HG02938 (cell line): ENCODE measurements around the gene OR8D1.

Experiments used
- ATAC-seq: cut with Tn5 transposase; IDR thresholded peaks from one replicate; pipeline ENCODE4 v1.9.1; 2021; ENCODE audit warnings: mild to moderate bottlenecking, moderate library complexity; ENCODE audit not compliant: unreplicated experiment

OR8D1 gene

GRCh38 chr11:124313849-124314248 is at the start of gene OR8D1:
Gene OR8D1 (minus strand): TSS chr11:124313949. CDS start chr11:124310766, 3,183 bp downstream.
- no peak for ATAC-seq

DNA sequence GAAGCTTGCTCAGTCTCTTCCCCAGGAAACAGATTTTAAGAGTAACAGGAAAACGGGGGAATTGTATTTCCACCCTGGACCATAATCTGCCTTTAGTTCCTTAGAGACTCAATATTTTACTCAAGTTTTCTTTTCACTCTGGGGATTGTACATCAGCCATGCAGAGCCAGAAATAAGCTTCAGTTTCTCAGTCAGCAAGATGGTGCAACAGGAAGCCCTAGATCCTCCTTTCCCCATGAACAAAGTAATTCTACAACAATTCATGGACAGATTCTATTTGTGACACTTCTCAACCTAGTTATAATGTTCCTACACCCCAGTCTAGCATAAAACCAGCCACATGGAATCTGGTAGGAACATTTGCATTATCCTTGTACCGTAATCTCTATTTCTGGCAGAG is 45.8 kb upstream of the OR8D1 start:
- no peak for ATAC-seq

GRCh38 chr11:124346311-124346955 is 32.7 kb upstream of the OR8D1 start:
- ATAC-seq = no peak

DNA sequence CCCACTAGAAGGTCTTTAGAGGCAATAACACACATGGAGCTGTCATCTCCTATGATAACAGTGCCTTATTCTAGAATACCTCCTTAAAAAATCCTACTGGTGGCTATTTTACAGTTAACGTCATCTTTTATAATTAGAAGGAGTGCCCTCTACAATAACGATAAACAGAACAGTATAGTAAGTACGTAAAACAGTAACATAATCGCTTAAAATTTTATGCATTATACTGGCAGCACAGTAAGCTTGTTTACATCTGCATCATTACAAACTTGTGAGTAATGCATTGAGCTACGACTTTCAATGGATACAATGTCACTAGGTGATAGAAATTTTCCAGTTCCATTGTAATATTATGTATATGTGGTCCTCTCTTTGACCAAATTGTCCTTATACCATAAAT is 30.6 kb upstream of the OR8D1 start:
- no peak for ATAC-seq

- no peak for ATAC-seq
Measured at GRCh38 chr11:124340142-124340447, 26.3 kb upstream of the OR8D1 start.

- no peak for ATAC-seq
Measured at GRCh38 chr11:124339396-124340141, 25.8 kb upstream of the OR8D1 start.

- no peak for ATAC-seq
Measured at GRCh38 chr11:124331873-124332272, 18.1 kb upstream of the OR8D1 start.

DNA sequence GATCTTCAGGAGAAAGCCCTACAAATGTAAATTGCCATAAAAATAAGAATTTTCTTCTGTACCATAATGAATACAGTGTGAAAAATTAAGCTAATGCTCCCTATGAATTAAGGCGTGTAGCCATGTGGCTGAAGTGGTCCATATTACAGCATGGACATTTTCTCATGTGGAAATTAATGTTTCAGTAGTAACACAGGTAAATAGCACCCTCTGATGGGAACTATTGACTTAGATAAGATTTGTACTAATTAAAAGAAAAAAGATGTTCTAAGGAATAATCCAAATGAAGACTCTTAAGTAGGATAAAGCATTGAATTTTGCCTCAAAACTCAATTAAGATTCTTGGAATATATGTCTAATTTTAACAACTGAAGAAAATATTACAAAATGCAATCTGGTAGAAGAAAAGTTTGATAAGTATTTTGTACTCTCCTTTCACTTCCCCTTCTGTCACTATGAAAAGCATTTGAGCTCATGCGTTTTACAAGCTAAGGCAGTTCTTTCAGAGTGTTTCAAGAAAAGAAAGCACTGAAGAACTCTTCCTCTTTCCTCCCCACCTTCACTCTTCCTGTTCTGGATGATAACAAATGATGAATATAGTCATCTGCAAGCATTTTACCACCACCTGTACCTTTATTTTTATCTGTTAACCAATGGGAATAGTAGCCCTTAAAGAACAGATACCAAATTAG is 16.2 kb upstream of the OR8D1 start:
- ATAC-seq = peak; percentile 99

GRCh38 chr11:124327775-124328174 is 14.0 kb upstream of the OR8D1 start:
- ATAC-seq = no peak

GRCh38 chr11:124322356-124322755 is 8.6 kb upstream of the OR8D1 start:
- ATAC-seq = no peak

- no peak for ATAC-seq
Measured at GRCh38 chr11:124320097-124320496, 6.3 kb upstream of the OR8D1 start, which contains the start of gene OR8D2. Gene OR8D2 (minus strand): TSS chr11:124320197. CDS start chr11:124320197, 0 bp downstream.

DNA sequence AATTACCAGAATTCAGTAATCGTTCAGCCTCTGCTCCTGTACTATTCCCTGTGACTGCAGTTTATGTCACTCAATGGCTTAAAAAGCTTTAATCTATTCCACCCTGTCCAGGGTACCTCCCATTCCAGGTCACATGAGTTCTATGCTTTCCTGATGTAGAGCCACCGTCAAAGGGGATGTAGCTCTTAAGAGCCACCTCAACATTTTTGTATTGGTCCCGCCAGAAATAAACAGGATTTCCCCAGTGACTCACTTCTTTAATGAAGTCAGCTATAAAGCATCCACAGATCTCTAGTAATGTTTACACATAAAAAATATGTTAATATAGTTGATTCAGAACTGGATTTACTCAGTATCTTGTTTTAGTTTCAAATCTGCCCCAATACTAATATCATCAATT is 1.3 kb upstream of the OR8D1 start:
- no peak for ATAC-seq

GRCh38 chr11:124313131-124313530 is 618 bp downstream of the OR8D1 start:
- ATAC-seq = no peak

DNA sequence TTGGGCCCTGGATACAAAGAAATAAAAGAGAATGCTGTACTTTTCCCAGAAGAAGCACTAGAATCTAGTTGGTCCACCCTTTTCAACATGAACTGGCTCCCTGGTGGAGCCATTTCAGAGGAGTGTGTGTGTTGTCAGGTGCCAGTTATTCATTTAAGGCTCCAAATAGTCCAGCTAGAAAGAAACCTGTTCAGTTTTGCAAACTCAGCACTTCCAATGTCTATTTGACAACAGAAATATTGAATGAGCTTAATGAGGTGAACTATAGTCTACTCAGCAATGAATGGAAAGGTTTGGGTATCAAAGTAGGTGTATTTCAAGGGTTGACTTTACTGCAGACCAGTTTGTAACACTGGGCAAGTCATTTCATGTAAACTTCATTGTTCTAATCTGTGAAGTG is 2.1 kb downstream of the OR8D1 start:
- no peak for ATAC-seq

GRCh38 chr11:124311269-124311668 is 2.5 kb downstream of the OR8D1 start:
- no peak for ATAC-seq

DNA sequence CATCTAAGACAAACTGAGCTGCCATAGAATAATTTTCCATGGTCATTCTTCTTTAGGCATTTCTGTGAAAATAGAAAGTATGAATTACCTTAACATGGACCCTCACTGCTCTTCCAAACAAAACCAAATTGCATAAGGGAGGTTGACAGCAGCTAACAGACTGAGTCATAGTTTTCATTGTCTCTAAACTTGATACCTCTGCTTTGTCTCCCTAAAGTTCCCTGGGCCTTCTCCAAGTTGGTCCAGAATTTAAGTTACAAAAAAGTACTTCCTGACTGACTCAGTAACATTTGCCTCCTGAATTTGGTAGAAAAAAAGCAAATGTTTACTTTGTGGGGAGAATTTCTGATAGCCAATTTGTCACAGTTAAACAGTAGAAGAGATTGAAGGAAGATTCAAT is 3.0 kb downstream of the OR8D1 start:
- ATAC-seq = no peak

- ATAC-seq = no peak
Measured at GRCh38 chr11:124307093-124307492, 6.7 kb downstream of the OR8D1 start.

GRCh38 chr11:124302347-124303125 is 11.2 kb downstream of the OR8D1 start:
- ATAC-seq = no peak

DNA sequence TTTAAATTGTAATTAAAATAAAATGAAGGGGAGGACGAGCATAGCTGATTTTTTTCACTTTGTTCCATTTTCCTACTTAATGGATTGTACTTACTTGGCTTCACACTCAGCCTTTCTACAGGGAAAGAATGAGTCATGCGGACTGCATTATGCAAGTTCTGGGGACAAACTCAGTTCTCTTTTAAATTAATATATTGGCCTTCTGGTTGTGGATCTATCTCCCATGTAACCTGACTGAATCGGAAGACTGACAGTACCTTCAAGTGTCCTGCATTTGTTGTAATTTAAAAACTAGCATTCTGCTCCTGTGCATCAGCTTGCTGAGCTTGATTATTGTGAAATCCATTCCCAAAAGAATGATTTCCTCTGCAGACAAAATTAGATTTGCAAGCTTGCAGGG is 12.2 kb downstream of the OR8D1 start:
- no peak for ATAC-seq

GRCh38 chr11:124297921-124298320 is 15.8 kb downstream of the OR8D1 start:
- no peak for ATAC-seq

GRCh38 chr11:124296016-124296415 is 17.7 kb downstream of the OR8D1 start:
- no peak for ATAC-seq
